ENCODE data around the gene GRIP2. TPM values are rescaled to one million over a fixed set of nuclear protein-coding genes. Genes with fewer than 3 reads are reported as not detected.

Gene GRIP2
- total RNA-seq, 1 donor from 2014 or later: 67.8 TPM

Other genes starting within 250 kb of the GRIP2 start
- 129 TPM for gene SLC6A6, start 137.7 kb downstream of the GRIP2 start, total RNA-seq
- gene CCDC174, start 111.4 kb upstream of the GRIP2 start, total RNA-seq: 14.7 TPM
- 0.32 TPM for gene C3orf20, start 134.8 kb upstream of the GRIP2 start, total RNA-seq

Data from cardiac septum (tissue), 1 donor.